HEK293 (cell line): ENCODE measurements around the gene NIPAL3.

Experiments
- CTCF ChIA-PET: fragments of 350-600 bp; formaldehyde crosslinking; extraction: SDS; loops from one replicate; lab custom pipeline; 2021; ENCODE audit warnings: antibody characterized with exemption; lab: Yijun Ruan, JAX
- POLR2A ChIA-PET: fragments of 300-600 bp; formaldehyde crosslinking; extraction: SDS; loops from one replicate; lab custom pipeline; 2020; ENCODE audit warnings: antibody characterized with exemption, inconsistent platforms; lab: Yijun Ruan, JAX
- H3K27ac ChIP-seq: fragments of 200-500 bp; sonication (Bioruptor generic); 2 replicates; pipeline ENCODE4 v1.5.1; 2014; ENCODE audit warnings: low read depth, low read length, control low read depth, inconsistent platforms; ENCODE audit errors: extremely low read depth
- H3K36me3 ChIP-seq, 2 experiments: fragments of 200-500 bp in 1 of 2; sonication (Bioruptor generic) in 1 of 2; 1 replicate in 1 of 2; 2 replicates in 1 of 2; pipeline ENCODE4 v1.5.1; 2014 to 2017; ENCODE audit warnings: inconsistent platforms in 2 of 2, low read length in 2 of 2; ENCODE audit not compliant: control insufficient read depth in 2 of 2, insufficient read depth in 1 of 2
- H3K4me1 ChIP-seq: fragments of 200-500 bp; sonication (Bioruptor generic); 2 replicates; pipeline ENCODE4 v1.5.1; 2014; ENCODE audit warnings: mild to moderate bottlenecking, low read length, inconsistent platforms; ENCODE audit not compliant: control insufficient read depth, insufficient read depth
- H3K4me3 ChIP-seq: 2 replicates; pipeline ENCODE4 v1.5.1; 2011; ENCODE audit warnings: low read depth, mild to moderate bottlenecking, control low read depth, low read length, moderate library complexity
- H3K9me3 ChIP-seq: fragments of 200-500 bp; sonication (Bioruptor generic); 2 replicates; pipeline ENCODE4 v1.5.1; 2014; ENCODE audit warnings: low read depth, low read length, inconsistent platforms; ENCODE audit not compliant: control insufficient read depth, insufficient read depth
- MYNN ChIP-seq: fragments of 450-650 bp; formaldehyde crosslinking; IDR thresholded peaks from 2 replicates; pipeline ENCODE4 v1.5.1; 2016; ENCODE audit warnings: missing biosample characterization, missing genetic modification characterization, borderline replicate concordance
- PRDM10 ChIP-seq: fragments of 450-650 bp; formaldehyde crosslinking; IDR thresholded peaks from 2 replicates; pipeline ENCODE4 v1.5.1; 2016; ENCODE audit warnings: missing biosample characterization, missing genetic modification characterization
- SP7 ChIP-seq: fragments of 450-650 bp; formaldehyde crosslinking; IDR thresholded peaks from 2 replicates; pipeline ENCODE4 v1.5.1; 2016; ENCODE audit warnings: missing biosample characterization, missing genetic modification characterization
- YY2 ChIP-seq: fragments of 450-650 bp; formaldehyde crosslinking; IDR thresholded peaks from 2 replicates; pipeline ENCODE4 v1.5.1; 2016; ENCODE audit warnings: missing biosample characterization, missing genetic modification characterization
- ZBTB11 ChIP-seq: fragments of 450-650 bp; formaldehyde crosslinking; conservative IDR thresholded peaks from 2 replicates; pipeline ENCODE4 v1.5.1; 2016; ENCODE audit warnings: low read depth, missing biosample characterization, missing genetic modification characterization
- ZBTB17 ChIP-seq: fragments of 450-650 bp; formaldehyde crosslinking; IDR thresholded peaks from 2 replicates; pipeline ENCODE4 v1.5.1; 2016; ENCODE audit warnings: missing biosample characterization, missing genetic modification characterization
- ZIC2 ChIP-seq: fragments of 450-650 bp; formaldehyde crosslinking; IDR thresholded peaks from 2 replicates; pipeline ENCODE4 v1.5.1; 2016; ENCODE audit warnings: missing biosample characterization, missing genetic modification characterization
- ZNF133 ChIP-seq: fragments of 450-650 bp; formaldehyde crosslinking; IDR thresholded peaks from 2 replicates; pipeline ENCODE4 v1.5.1; 2016; ENCODE audit warnings: missing biosample characterization, missing genetic modification characterization
- ZNF24 ChIP-seq: fragments of 450-650 bp; formaldehyde crosslinking; IDR thresholded peaks from 2 replicates; pipeline ENCODE4 v1.5.1; 2016; ENCODE audit warnings: missing biosample characterization, missing genetic modification characterization
- ZNF423 ChIP-seq: fragments of 450-650 bp; formaldehyde crosslinking; IDR thresholded peaks from 2 replicates; pipeline ENCODE4 v1.5.1; 2016; ENCODE audit warnings: missing biosample characterization, missing genetic modification characterization
- ZNF510 ChIP-seq: fragments of 450-650 bp; formaldehyde crosslinking; IDR thresholded peaks from 2 replicates; pipeline ENCODE4 v1.5.1; 2018; ENCODE audit warnings: mild to moderate bottlenecking, missing genetic modification characterization, missing biosample characterization; ENCODE audit not compliant: insufficient replicate concordance
- ZNF791 ChIP-seq: fragments of 450-650 bp; formaldehyde crosslinking; IDR thresholded peaks from 2 replicates; pipeline ENCODE4 v1.5.1; 2016; ENCODE audit warnings: missing biosample characterization, missing genetic modification characterization
- ZSCAN4 ChIP-seq: fragments of 450-650 bp; formaldehyde crosslinking; IDR thresholded peaks from 2 replicates; pipeline ENCODE4 v1.5.1; 2017; ENCODE audit warnings: missing biosample characterization, missing genetic modification characterization

Gene NIPAL3

GRCh38 chr1:24427545-24427862 is 11.9 kb downstream of the NIPAL3 start (continued):
- TF ChIP-seq ZBTB11 (tag by site-specific recombination) (no peak), YY2 (no peak), ZIC2 (no peak)

DNA sequence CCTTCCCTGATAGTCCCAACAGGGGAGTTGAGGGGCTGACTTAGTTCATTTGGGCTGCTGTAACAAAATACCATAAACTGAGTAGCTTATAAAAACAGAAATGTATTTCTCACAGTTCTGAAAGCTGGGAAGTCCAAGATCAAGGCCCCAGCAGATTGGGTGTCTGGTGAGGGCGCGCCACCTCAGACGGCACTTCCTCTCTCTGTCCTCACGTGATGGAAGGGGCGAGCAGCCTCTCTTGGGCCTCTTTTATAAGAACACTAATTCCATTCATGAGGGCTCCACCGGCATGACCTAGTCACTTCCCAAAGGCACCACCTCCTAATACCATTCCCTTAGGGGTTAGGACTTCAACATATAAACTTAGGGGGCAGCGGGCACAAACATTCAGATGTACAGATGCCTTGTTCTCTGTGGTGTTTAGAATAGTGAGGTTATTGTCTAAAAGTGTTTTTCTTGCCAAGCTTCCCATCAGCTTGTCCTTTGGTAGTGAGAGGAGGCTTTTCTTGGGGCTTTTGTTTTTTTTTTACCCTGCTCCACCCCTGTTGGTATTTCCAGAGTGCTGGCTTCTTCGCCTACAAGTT is 20.3 kb downstream of the NIPAL3 start:
- TF ChIP-seq MYNN (tag by site-specific recombination): no peak
- peak; percentile 65 for TF ChIP-seq PRDM10 (tag by site-specific recombination)
- Histone ChIP-seq H3K4me3 (no peak overlapping the region), H3K9me3 (no peaks in the 10 kb centered on the region), H3K4me1 (peaks cover 2% of the 10 kb centered on the region; the same call in 1 of the 2 replicates), H3K36me3 (peaks cover 0 to 20% of the 10 kb centered on the region in 2 experiments; a peak in 1 of 3 replicates), H3K27ac (no peak overlapping the region)
- POLR2A ChIA-PET: interaction anchor here (0.6 kb wide), 1 partner anchor 36 kb away, joined by 4 read pairs; no protein-coding TSS in a partner anchor
- CTCF ChIA-PET: interaction anchor here (0.5 to 0.7 kb wide), 2 partner anchors 40 to 234 kb away, joined by 4 to 5 read pairs; no protein-coding TSS in a partner anchor

GRCh38 chr1:24437631-24438396 is 22.2 kb downstream of the NIPAL3 start:
- CTCF ChIA-PET: no interaction called here
- TF ChIP-seq YY2 (no peak), ZNF510 (tag by site-specific recombination) (no peak), ZNF423 (no peak), ZNF791 (no peak), ZNF24 (tag by site-specific recombination) (no peak), ZNF133 (tag by site-specific recombination) (no peak), SP7 (no peak), ZSCAN4 (no peak), ZBTB17 (peak; percentile 52)
- Histone ChIP-seq H3K36me3 (peaks cover 0 to 34% of the 10 kb centered on the region in 2 experiments; a peak in 1 of 3 replicates), H3K9me3 (no peaks in the 10 kb centered on the region), H3K4me1 (peaks cover 2% of the 10 kb centered on the region; the same call in 1 of the 2 replicates), H3K27ac (no peak overlapping the region), H3K4me3 (no peak overlapping the region)
- POLR2A ChIA-PET: no interaction called here
